Uterus (tissue), 2 donors: ENCODE results near the gene JCHAIN.

Source experiments
- POLR2A ChIP-seq, 2 donors: fragments of 450-650 bp; IDR thresholded peaks; one replicate each; pipeline ENCODE4 v1.6.1; 2016; ENCODE audit warnings: antibody characterized with exemption in 2 of 2, mild to moderate bottlenecking in 1 of 2, moderate library complexity in 1 of 2
- TF ChIP-seq, protein P1 (sequence below), 4 experiments: fragments of 200-600 bp in 2 of 4; fragments of 450-650 bp in 2 of 4; sonication (generic) in 2 of 4; IDR thresholded peaks; one replicate each; pipeline ENCODE4 v1.5.1; 2016 to 2019; ENCODE audit warnings: antibody characterized with exemption in 4 of 4, mild to moderate bottlenecking in 2 of 4, moderate library complexity in 1 of 4

- TF ChIP-seq, protein P1, sequence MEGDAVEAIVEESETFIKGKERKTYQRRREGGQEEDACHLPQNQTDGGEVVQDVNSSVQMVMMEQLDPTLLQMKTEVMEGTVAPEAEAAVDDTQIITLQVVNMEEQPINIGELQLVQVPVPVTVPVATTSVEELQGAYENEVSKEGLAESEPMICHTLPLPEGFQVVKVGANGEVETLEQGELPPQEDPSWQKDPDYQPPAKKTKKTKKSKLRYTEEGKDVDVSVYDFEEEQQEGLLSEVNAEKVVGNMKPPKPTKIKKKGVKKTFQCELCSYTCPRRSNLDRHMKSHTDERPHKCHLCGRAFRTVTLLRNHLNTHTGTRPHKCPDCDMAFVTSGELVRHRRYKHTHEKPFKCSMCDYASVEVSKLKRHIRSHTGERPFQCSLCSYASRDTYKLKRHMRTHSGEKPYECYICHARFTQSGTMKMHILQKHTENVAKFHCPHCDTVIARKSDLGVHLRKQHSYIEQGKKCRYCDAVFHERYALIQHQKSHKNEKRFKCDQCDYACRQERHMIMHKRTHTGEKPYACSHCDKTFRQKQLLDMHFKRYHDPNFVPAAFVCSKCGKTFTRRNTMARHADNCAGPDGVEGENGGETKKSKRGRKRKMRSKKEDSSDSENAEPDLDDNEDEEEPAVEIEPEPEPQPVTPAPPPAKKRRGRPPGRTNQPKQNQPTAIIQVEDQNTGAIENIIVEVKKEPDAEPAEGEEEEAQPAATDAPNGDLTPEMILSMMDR (IDR thresholded peaks at IDR 0.05): no peak
- TF ChIP-seq POLR2A (IDR thresholded peaks at IDR 0.05): no peak
Observed at GRCh38 chr4:70640192-70640591, 26.1 kb downstream of the JCHAIN start.
